KOPT-K1 (cell line): ENCODE measurements around the gene GTF2H1.

Source experiments
- H3K27ac ChIP-seq: fragments of 200-600 bp; sonication (generic); 2 replicates; pipeline ENCODE4 v1.5.1; 2016; ENCODE audit warnings: antibody characterized with exemption, mild to moderate bottlenecking, low read depth, low read length; ENCODE audit not compliant: poor library complexity, severe bottlenecking
- H3K36me3 ChIP-seq: fragments of 200-600 bp; sonication (generic); 2 replicates; pipeline ENCODE4 v1.5.1; 2017; ENCODE audit warnings: antibody characterized with exemption, mild to moderate bottlenecking, low read length, moderate library complexity; ENCODE audit not compliant: insufficient read depth
- H3K9me3 ChIP-seq: fragments of 200-600 bp; sonication (generic); 2 replicates; pipeline ENCODE4 v1.5.1; 2017; ENCODE audit warnings: antibody characterized with exemption, low read length, mild to moderate bottlenecking; ENCODE audit not compliant: insufficient read depth, poor library complexity, severe bottlenecking

The GTF2H1 gene

GRCh38 chr11:18416459-18416858 lies 94.1 kb downstream of the GTF2H1 start:
- Histone ChIP-seq H3K27ac (no peak overlapping the region), H3K9me3 (no peaks in the 10 kb centered on the region), H3K36me3 (no peaks in the 10 kb centered on the region)
